DOHH2 (cell line): ENCODE measurements around the gene ACADSB.

ENCODE experiments used
- H3F3A ChIP-seq: fragments of 200-600 bp; sonication (generic), shearing (Covaris generic); 2 replicates; pipeline ENCODE4 v1.6.0; 2016; ENCODE audit warnings: antibody characterized with exemption, mild to moderate bottlenecking; ENCODE audit not compliant: control insufficient read depth, insufficient read depth
- H3K27ac ChIP-seq: fragments of 200-600 bp; sonication (generic); 2 replicates; pipeline ENCODE4 v1.5.1; 2014; ENCODE audit warnings: low read depth, mild to moderate bottlenecking, low read length, moderate library complexity
- H3K27me3 ChIP-seq: fragments of 200-600 bp; sonication (generic); 2 replicates; pipeline ENCODE4 v1.6.1; 2014; ENCODE audit warnings: mild to moderate bottlenecking, low read length, mixed read lengths; ENCODE audit not compliant: control insufficient read depth
- H3K36me3 ChIP-seq: fragments of 200-600 bp; sonication (generic); 2 replicates; pipeline ENCODE4 v1.6.1; 2014; ENCODE audit warnings: mild to moderate bottlenecking, low read length, moderate library complexity, mixed read lengths; ENCODE audit not compliant: control insufficient read depth
- H3K4me1 ChIP-seq: fragments of 200-600 bp; sonication (generic); 2 replicates; pipeline ENCODE4 v1.6.1; 2014; ENCODE audit warnings: mild to moderate bottlenecking, low read length, mixed read lengths; ENCODE audit not compliant: control insufficient read depth
- H3K4me2 ChIP-seq: fragments of 200-600 bp; sonication (generic); 2 replicates; pipeline ENCODE4 v1.6.0; 2014; ENCODE audit warnings: mild to moderate bottlenecking, low read length, moderate library complexity
- H3K4me3 ChIP-seq: fragments of 200-600 bp; sonication (generic); 2 replicates; pipeline ENCODE4 v1.5.1; 2014; ENCODE audit warnings: mild to moderate bottlenecking, low read length, mixed read lengths
- H3K79me2 ChIP-seq: fragments of 200-600 bp; sonication (generic); 2 replicates; pipeline ENCODE4 v1.6.1; 2014; ENCODE audit warnings: mild to moderate bottlenecking, low read length, mixed read lengths; ENCODE audit not compliant: control insufficient read depth
- H3K9me2 ChIP-seq: fragments of 200-600 bp; sonication (generic); replicated peaks from 2 replicates; pipeline ENCODE4 v1.6.1; 2014; ENCODE audit warnings: mild to moderate bottlenecking, low read length, mixed read lengths; ENCODE audit not compliant: control insufficient read depth
- H3K9me3 ChIP-seq: fragments of 200-600 bp; sonication (generic); 2 replicates; pipeline ENCODE4 v1.6.1; 2014; ENCODE audit warnings: antibody characterized with exemption, low read length, mixed read lengths; ENCODE audit not compliant: control insufficient read depth, insufficient read depth
- H4K20me1 ChIP-seq: fragments of 200-600 bp; sonication (generic); 2 replicates; pipeline ENCODE4 v1.6.0; 2014; ENCODE audit warnings: low read depth, mild to moderate bottlenecking, antibody characterized with exemption, low read length, moderate library complexity; ENCODE audit not compliant: control insufficient read depth, insufficient read depth
- EZH2phosphoT487 ChIP-seq: fragments of 200-600 bp; sonication (generic); IDR thresholded peaks from 2 replicates; pipeline ENCODE4 v1.6.1; 2017; ENCODE audit warnings: borderline replicate concordance, mild to moderate bottlenecking, antibody characterized with exemption, low read length, moderate library complexity, mixed read lengths
- TF ChIP-seq, protein P1 (sequence below): fragments of 200-600 bp; sonication (generic); IDR thresholded peaks from one replicate; pipeline ENCODE4 v1.5.1; 2014; ENCODE audit warnings: antibody characterized with exemption, mild to moderate bottlenecking, low read depth, low read length; ENCODE audit not compliant: poor library complexity, severe bottlenecking

Gene ACADSB

DNA sequence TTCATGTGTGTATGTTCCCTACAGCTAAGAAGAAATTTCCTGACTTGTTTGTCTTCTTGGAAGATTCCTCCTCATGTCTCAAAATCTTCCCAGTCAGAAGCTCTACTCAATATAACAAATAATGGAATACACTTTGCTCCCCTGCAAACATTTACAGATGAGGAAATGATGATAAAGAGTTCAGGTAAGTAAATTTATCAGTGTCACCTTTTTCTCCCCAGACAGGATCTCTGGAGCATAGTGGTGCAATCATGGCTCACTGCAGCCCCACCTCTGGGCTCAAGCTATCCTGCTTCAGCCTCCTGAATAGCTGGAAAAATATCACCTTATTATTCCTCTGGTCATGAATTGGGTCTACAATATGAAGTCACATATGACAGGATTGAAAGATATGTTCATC, 25.5 kb downstream of the ACADSB start:
- no peak overlapping the region for H3K4me2 ChIP-seq
- no peaks in the 10 kb centered on the region for H3K79me2 ChIP-seq
- no peaks in the 10 kb centered on the region for H4K20me1 ChIP-seq
- H3K9me2 ChIP-seq: no peaks in the 10 kb centered on the region
- H3K36me3 ChIP-seq: no peaks in the 10 kb centered on the region
- H3K27ac ChIP-seq: no peak overlapping the region
- H3K9me3 ChIP-seq: no peaks in the 10 kb centered on the region
- TF ChIP-seq, protein P1, sequence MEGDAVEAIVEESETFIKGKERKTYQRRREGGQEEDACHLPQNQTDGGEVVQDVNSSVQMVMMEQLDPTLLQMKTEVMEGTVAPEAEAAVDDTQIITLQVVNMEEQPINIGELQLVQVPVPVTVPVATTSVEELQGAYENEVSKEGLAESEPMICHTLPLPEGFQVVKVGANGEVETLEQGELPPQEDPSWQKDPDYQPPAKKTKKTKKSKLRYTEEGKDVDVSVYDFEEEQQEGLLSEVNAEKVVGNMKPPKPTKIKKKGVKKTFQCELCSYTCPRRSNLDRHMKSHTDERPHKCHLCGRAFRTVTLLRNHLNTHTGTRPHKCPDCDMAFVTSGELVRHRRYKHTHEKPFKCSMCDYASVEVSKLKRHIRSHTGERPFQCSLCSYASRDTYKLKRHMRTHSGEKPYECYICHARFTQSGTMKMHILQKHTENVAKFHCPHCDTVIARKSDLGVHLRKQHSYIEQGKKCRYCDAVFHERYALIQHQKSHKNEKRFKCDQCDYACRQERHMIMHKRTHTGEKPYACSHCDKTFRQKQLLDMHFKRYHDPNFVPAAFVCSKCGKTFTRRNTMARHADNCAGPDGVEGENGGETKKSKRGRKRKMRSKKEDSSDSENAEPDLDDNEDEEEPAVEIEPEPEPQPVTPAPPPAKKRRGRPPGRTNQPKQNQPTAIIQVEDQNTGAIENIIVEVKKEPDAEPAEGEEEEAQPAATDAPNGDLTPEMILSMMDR: no peak
- TF ChIP-seq EZH2phosphoT487: no peak
- no peaks in the 10 kb centered on the region for H3K27me3 ChIP-seq
- no peak overlapping the region for H3K4me3 ChIP-seq
- H3F3A ChIP-seq: no peaks in the 10 kb centered on the region
- H3K4me1 ChIP-seq: no peaks in the 10 kb centered on the region

DNA sequence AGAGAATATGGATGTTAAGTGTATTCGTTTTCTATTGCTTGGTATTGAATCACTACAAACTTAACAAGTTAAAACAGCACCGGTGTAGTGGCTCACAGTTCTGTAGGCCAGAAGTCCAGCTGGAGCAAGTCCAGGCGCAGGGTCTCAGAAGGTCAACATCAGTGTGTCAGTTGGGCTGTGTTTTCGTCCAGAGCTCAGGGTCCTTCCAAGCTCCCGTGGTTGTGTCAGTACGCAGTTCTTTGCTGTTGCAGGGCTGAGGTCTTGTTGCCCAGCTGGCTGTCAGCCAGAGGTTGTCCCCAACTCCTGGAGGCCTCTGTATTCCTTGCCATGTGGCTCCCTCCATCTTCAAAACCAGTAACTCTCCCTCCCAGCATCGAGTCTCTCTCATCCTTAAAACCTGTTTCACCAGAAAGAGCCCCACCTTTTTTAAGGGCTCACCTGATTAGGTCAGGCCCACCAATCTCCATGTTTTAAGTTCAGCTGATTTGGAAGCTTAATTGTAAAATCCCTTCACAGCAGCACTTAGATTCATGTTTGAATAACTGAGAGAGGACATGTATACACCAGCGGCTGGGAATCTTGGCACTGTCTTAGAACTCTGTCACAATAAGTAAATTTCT, 26.8 kb downstream of the ACADSB start:
- TF ChIP-seq EZH2phosphoT487: no peak
- TF ChIP-seq, protein P1: no peak
- no peaks in the 10 kb centered on the region for H3K4me1 ChIP-seq

DNA sequence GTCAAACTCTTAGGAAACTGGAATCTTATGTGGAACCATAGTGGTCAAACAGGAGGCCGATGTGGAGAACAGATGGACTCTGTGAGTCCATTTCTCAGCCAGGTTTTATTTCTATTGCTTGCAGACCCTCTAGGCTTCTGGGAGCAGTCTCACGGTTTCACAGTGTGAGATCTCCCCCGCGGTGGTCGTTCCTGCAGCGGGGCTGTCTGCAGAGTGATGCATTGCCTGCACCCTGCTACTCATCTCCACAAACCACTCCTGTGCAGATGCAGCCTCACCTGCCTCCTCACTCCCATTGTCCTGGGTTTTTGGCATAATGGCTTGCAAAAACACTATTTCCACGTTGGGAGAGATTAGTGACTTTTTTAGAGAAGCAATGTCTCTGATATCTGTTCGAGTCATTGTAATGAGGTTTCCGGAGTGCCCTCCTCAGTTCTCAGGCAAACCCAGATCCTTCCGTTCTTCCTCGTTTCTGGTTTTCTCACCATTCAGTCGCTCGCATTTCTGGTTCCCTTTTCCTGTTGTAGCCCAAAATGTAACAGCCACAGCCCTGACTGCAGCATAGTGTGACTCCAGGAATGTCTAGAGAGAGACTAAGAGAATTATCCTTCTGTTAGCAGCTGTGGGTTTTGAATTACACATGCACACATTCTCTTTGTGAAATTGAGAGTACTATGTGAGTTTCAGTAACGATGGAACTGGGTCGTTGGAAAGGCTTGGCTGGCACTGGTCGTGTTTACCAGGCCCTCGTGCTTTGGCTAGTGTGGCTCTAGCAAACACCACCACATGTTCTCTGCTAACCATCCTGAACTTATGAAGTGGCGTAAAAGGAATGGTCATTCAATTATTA, 30.2 kb downstream of the ACADSB start:
- Histone ChIP-seq H3K9me2 (no peaks in the 10 kb centered on the region), H3K27ac (no peak overlapping the region), H3K4me2 (no peak overlapping the region), H3F3A (no peaks in the 10 kb centered on the region), H3K4me3 (no peak overlapping the region), H3K79me2 (no peaks in the 10 kb centered on the region), H4K20me1 (no peaks in the 10 kb centered on the region), H3K36me3 (no peaks in the 10 kb centered on the region), H3K4me1 (no peaks in the 10 kb centered on the region), H3K9me3 (no peaks in the 10 kb centered on the region), H3K27me3 (no peaks in the 10 kb centered on the region)
- TF ChIP-seq EZH2phosphoT487: no peak
- TF ChIP-seq, protein P1: no peak

More for the DNA sequence above, 26.8 kb downstream of the ACADSB start:
- no peaks in the 10 kb centered on the region for H4K20me1 ChIP-seq
- H3K36me3 ChIP-seq: no peaks in the 10 kb centered on the region
- no peak overlapping the region for H3K4me3 ChIP-seq
- H3K9me2 ChIP-seq: no peaks in the 10 kb centered on the region
- no peaks in the 10 kb centered on the region for H3F3A ChIP-seq
- no peaks in the 10 kb centered on the region for H3K9me3 ChIP-seq
- no peaks in the 10 kb centered on the region for H3K79me2 ChIP-seq
- no peak overlapping the region for H3K27ac ChIP-seq
- no peak overlapping the region for H3K4me2 ChIP-seq
- no peaks in the 10 kb centered on the region for H3K27me3 ChIP-seq
